MM.1S (cell line): ENCODE data around the gene TSEN34.
"Not testable (repeated sequence)": the region's sequence is repeated elsewhere in the genome, so short reads cannot be mapped to it uniquely, and the experiment has no call there.

ENCODE experiments used
- DNase-seq: peaks from one replicate; pipeline ENCODE4 v3.0.0-alpha.2; 2015
- H2AFZ ChIP-seq: fragments of 300-600 bp; sonication (generic); 2 replicates; pipeline ENCODE4 v1.6.0; 2016; ENCODE audit warnings: antibody characterized with exemption, low read length
- H3F3A ChIP-seq: fragments of 300-600 bp; sonication (generic); 2 replicates; pipeline ENCODE4 v1.6.1; 2016; ENCODE audit warnings: mild to moderate bottlenecking, antibody characterized with exemption, low read length, moderate library complexity, mixed read lengths; ENCODE audit not compliant: insufficient read depth
- H3K27ac ChIP-seq: fragments of 300-600 bp; sonication (generic); 2 replicates; pipeline ENCODE4 v1.5.1; 2016; ENCODE audit warnings: mild to moderate bottlenecking, low read length
- H3K27me3 ChIP-seq: fragments of 300-600 bp; sonication (generic); replicated peaks from 2 replicates; pipeline ENCODE4 v1.6.0; 2016; ENCODE audit warnings: low read length; ENCODE audit not compliant: insufficient read depth
- H3K36me3 ChIP-seq: fragments of 300-600 bp; sonication (generic); replicated peaks from 2 replicates; pipeline ENCODE4 v1.6.1; 2016; ENCODE audit warnings: mild to moderate bottlenecking, low read length, mixed read lengths; ENCODE audit not compliant: insufficient read depth
- H3K4me1 ChIP-seq: fragments of 300-600 bp; sonication (generic); 2 replicates; pipeline ENCODE4 v1.6.1; 2016; ENCODE audit warnings: low read length, mixed read lengths
- H3K4me2 ChIP-seq: fragments of 300-600 bp; sonication (generic); 2 replicates; pipeline ENCODE4 v1.6.0; 2016; ENCODE audit warnings: low read depth, low read length
- H3K4me3 ChIP-seq: fragments of 300-600 bp; sonication (generic); 2 replicates; pipeline ENCODE4 v1.5.1; 2016; ENCODE audit warnings: low read length, mixed read lengths
- H3K79me2 ChIP-seq: fragments of 300-600 bp; sonication (generic); 2 replicates; pipeline ENCODE4 v1.6.1; 2016; ENCODE audit warnings: mixed run types, low read length, mixed read lengths
- H3K9ac ChIP-seq: fragments of 300-600 bp; sonication (generic); 2 replicates; pipeline ENCODE4 v1.6.1; 2016; ENCODE audit warnings: low read length, mixed read lengths
- H3K9me2 ChIP-seq: fragments of 300-600 bp; sonication (generic); replicated peaks from 2 replicates; pipeline ENCODE4 v1.6.1; 2016; ENCODE audit warnings: mild to moderate bottlenecking, low read length, mixed read lengths; ENCODE audit not compliant: insufficient read depth
- H3K9me3 ChIP-seq: fragments of 300-600 bp; sonication (generic); replicated peaks from 2 replicates; pipeline ENCODE4 v1.6.1; 2016; ENCODE audit warnings: mild to moderate bottlenecking, low read length, mixed read lengths; ENCODE audit not compliant: insufficient read depth
- H4K20me1 ChIP-seq: fragments of 300-600 bp; sonication (generic); 2 replicates; pipeline ENCODE4 v1.6.1; 2016; ENCODE audit warnings: mild to moderate bottlenecking, low read length, moderate library complexity, mixed read lengths; ENCODE audit not compliant: insufficient read depth
- EZH2 ChIP-seq: fragments of 300-600 bp; sonication (generic); optimal IDR thresholded peaks from 2 replicates; pipeline ENCODE3; 2017; ENCODE audit warnings: low read depth, mild to moderate bottlenecking, antibody characterized with exemption, low read length, mixed read lengths
- EZH2phosphoT487 ChIP-seq: fragments of 300-600 bp; sonication (generic); IDR thresholded peaks from 2 replicates; pipeline ENCODE4 v1.6.1; 2018; ENCODE audit warnings: antibody characterized with exemption, low read length
- TF ChIP-seq, protein P1 (sequence below): fragments of 300-600 bp; sonication (generic); IDR thresholded peaks from 2 replicates; pipeline ENCODE4 v1.5.1; 2016; ENCODE audit warnings: antibody characterized with exemption, low read length, mixed read lengths

The TSEN34 gene

DNA sequence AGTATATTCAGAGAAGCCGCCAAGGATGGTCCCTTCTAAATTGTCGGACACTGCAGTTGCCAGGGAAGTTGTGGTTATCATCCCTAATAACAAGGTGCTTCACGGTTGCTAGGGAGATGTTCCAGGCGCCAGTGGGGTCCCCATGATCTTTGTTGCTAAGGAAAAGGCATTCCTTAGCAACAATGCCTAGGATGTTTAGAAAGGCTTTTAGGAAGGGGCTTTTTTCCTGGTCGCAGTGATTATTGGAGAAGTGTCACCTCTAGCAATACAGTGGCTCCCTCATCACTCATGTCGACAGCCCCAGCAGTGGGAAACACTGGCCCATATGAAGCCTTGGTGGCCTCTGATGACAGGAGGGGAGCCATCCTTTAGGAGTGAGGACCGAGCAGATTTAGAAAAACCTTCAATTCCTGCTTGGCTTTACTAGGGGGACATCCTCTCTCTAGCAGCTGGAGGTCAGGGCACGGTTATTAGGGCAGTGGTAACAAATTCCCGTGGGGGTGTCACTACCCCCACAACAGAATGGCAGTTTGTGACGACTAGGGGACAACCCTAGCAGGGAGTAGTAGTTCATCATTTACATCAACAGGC is 11.8 kb upstream of the TSEN34 start:
- Histone ChIP-seq H3K4me2 (no peak overlapping the region), H3K4me3 (no peak overlapping the region), H2AFZ (no peak overlapping the region), H3K9me2 (no peaks in the 10 kb centered on the region), H3F3A (no peaks in the 10 kb centered on the region), H3K36me3 (no peaks in the 10 kb centered on the region), H3K9me3 (no peaks in the 10 kb centered on the region), H3K4me1 (no peaks in the 10 kb centered on the region), H3K27me3 (no peaks in the 10 kb centered on the region), H3K79me2 (no peaks in the 10 kb centered on the region), H4K20me1 (no peaks in the 10 kb centered on the region), H3K27ac (no peak overlapping the region), H3K9ac (no peak overlapping the region)
- TF ChIP-seq EZH2phosphoT487 (no peak), EZH2 (no peak)
- TF ChIP-seq, protein P1, sequence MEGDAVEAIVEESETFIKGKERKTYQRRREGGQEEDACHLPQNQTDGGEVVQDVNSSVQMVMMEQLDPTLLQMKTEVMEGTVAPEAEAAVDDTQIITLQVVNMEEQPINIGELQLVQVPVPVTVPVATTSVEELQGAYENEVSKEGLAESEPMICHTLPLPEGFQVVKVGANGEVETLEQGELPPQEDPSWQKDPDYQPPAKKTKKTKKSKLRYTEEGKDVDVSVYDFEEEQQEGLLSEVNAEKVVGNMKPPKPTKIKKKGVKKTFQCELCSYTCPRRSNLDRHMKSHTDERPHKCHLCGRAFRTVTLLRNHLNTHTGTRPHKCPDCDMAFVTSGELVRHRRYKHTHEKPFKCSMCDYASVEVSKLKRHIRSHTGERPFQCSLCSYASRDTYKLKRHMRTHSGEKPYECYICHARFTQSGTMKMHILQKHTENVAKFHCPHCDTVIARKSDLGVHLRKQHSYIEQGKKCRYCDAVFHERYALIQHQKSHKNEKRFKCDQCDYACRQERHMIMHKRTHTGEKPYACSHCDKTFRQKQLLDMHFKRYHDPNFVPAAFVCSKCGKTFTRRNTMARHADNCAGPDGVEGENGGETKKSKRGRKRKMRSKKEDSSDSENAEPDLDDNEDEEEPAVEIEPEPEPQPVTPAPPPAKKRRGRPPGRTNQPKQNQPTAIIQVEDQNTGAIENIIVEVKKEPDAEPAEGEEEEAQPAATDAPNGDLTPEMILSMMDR: no peak
- no peak for DNase-seq

DNA sequence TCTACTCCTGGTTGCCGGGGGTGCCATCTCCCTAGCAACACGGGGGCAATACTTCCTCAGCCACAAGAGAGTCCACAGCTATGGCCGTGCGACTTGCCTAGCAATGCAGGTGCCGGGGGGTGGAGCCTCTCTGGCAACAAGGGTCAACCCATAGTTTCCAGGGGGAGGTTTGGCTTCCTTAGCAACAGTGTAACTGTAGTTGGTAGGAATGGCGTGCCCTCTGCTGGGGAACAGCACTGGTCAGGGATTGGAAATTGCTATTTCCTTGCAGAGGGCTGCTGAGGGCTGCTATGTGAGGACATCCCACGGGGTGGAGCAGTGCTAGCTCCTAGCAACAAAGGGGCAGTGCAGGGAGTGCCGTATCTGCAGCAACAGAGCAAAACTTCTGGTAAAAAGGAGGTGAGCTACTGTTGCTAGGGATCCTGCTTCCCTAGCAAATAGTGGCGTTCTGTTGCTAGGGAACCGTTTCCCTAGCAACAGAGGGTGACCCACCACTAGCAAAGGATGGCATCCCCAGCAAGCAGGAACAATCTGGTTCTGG is 11.1 kb upstream of the TSEN34 start:
- Histone ChIP-seq H4K20me1 (no peaks in the 10 kb centered on the region), H3K79me2 (no peaks in the 10 kb centered on the region), H3K9me2 (no peaks in the 10 kb centered on the region), H3K9me3 (no peaks in the 10 kb centered on the region), H3K27ac (no peak overlapping the region), H3K4me1 (no peaks in the 10 kb centered on the region), H3F3A (no peaks in the 10 kb centered on the region), H3K4me3 (no peak overlapping the region), H3K27me3 (no peaks in the 10 kb centered on the region), H3K36me3 (no peaks in the 10 kb centered on the region), H3K9ac (no peak overlapping the region), H2AFZ (no peak overlapping the region), H3K4me2 (no peak overlapping the region)
- TF ChIP-seq, protein P1: no peak
- no peak for TF ChIP-seq EZH2
- no peak for TF ChIP-seq EZH2phosphoT487
- DNase-seq: no peak

DNA sequence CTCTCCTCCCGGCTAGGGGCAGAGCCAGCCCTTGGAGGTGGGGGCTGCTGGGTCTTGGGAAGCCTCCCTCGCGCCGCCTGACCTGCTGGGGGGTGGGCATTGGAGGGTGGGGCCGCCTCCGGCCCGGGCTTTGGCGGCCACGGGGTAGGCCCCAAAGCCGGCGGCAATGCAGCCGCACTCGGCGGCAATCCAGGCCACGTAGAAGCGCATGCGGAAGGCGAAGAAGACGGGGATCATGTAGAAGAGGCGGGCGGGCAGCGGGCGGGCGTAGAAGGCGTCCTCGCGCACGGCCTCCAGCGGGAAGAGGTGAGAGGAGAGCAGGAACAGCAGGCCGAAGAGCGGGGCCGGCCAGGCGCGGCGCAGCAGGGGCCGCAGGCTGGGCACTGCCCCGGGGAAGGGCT is 10.4 kb upstream of the TSEN34 start:
- no peak overlapping the region for H3K4me2 ChIP-seq
- H3K27me3 ChIP-seq: no peaks in the 10 kb centered on the region
- no peak for DNase-seq
- no peaks in the 10 kb centered on the region for H3K36me3 ChIP-seq
- no peaks in the 10 kb centered on the region for H3K79me2 ChIP-seq
- H4K20me1 ChIP-seq: no peaks in the 10 kb centered on the region
- no peaks in the 10 kb centered on the region for H3K9me2 ChIP-seq
- H3K9me3 ChIP-seq: no peaks in the 10 kb centered on the region
- no peak overlapping the region for H2AFZ ChIP-seq
- H3K9ac ChIP-seq: no peak overlapping the region
- H3K4me3 ChIP-seq: no peak overlapping the region
- no peaks in the 10 kb centered on the region for H3F3A ChIP-seq
- H3K4me1 ChIP-seq: no peaks in the 10 kb centered on the region
- H3K27ac ChIP-seq: no peak overlapping the region
- TF ChIP-seq, protein P1: no peak
- TF ChIP-seq EZH2phosphoT487 (no peak), EZH2 (no peak)

DNA sequence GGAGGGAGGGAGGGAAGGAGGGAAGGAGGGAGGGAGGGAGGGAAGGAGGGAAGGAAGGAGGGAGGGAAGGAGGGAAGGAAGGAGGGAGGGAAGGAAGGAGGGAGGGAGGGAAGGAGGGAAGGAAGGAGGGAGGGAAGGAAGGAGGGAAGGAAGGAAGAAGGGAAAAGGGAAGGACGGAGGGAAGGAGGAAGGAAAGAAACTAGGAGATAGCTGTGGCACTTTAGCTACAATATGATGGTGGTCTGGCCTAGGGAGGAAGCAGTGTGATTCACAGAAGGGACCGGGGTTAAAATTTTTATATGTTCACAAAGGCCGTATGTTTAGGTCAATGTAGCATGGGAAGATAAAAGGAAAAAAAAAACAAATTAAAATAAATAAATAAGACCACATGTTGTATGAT is 9.2 kb upstream of the TSEN34 start:
- not testable (repeated sequence) for H2AFZ ChIP-seq, H3K4me1 ChIP-seq, H4K20me1 ChIP-seq, DNase-seq, H3K27me3 ChIP-seq, H3K4me3 ChIP-seq, H3K4me2 ChIP-seq, H3K9me2 ChIP-seq, H3K79me2 ChIP-seq, H3K36me3 ChIP-seq, H3F3A ChIP-seq, H3K27ac ChIP-seq, H3K9me3 ChIP-seq, H3K9ac ChIP-seq
